GM21526 (cell line): ENCODE measurements around the gene POU3F3.

Experiments used
- ATAC-seq: cut with Tn5 transposase; IDR thresholded peaks from one replicate; pipeline ENCODE4 v1.9.1; 2021; ENCODE audit warnings: moderate library complexity; ENCODE audit not compliant: unreplicated experiment, low FRiP score

Gene POU3F3

DNA sequence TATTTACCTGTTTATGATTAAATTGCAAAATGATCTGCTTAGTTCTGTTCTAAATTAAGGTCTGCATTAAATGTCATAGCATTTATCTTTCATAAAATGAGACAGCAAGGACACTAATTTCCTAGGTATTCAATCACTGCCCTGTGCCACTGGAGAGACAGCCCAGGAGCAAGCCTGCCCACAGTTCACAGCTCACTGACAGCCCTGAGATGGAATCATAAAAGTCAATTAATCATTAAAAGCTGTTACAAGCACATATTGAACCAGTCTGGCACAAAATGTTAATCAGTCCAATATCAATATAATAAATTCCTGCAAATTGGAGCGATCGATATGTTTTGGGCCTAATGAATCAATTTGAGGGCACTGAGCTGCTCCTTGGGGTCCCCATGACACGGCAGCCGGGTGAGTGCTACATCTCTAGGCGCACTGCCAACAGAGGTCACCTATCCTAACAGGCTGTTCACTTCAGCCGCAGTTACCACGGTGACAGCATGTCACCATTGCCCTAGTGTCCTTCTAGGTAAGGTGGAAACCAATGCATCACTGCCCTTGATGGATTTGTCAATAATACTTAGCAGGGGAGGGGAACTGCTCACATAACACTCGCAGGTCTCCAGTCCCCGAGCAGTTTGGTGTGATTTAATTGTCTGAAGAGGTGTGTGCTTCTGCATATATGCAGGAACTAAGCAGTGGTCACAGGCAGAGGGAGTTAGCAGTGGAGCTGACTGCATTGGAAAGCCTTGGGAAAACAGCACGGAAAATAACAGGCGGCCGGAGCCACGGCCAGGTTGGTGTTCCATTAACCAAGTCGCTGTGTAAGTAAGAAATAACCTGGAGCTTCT lies 47.3 kb downstream of the POU3F3 start:
- ATAC-seq: no peak

DNA sequence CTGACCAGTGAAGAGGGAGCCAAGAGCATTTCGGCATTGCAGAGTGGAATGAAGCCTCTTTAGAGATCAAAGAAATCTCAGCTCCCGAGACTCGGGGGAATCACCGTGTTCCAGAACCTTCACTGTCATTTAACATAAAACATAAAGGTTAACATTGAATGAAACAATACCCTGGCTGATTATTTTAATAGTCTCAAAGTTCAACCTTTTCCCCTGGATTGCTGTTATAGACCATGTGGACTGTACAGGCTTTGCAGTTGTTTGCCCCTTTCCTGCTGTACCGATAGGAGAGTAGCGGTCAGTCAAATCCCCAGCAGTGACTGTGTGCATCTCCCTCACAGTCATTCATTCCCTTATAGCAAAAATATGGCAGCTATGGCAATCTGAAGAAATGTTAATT lies 48.4 kb downstream of the POU3F3 start:
- no peak for ATAC-seq
